GM12878 (cell line): ENCODE data around the gene CEP83. TPM values are rescaled to one million over a fixed set of nuclear protein-coding genes. Genes with fewer than 3 reads are reported as not detected.

ENCODE experiments used
- ATF2 ChIP-seq: IDR thresholded peaks from 2 replicates; pipeline ENCODE4 v1.6.1; 2012; ENCODE audit warnings: low read length, inconsistent platforms
- BRCA1 ChIP-seq: IDR thresholded peaks from 2 replicates; pipeline ENCODE4 v1.6.1; 2011; ENCODE audit warnings: low read depth, low read length, improper control_type of control experiment
- CBFB ChIP-seq: IDR thresholded peaks from 2 replicates; pipeline ENCODE4 v1.6.1; 2016; ENCODE audit warnings: antibody characterized with exemption, low read depth
- CREM ChIP-seq: IDR thresholded peaks from 2 replicates; pipeline ENCODE4 v1.6.1; 2014; ENCODE audit warnings: antibody characterized with exemption, low read depth
- E2F8 ChIP-seq: fragments of 450-650 bp; IDR thresholded peaks from 2 replicates; pipeline ENCODE4 v1.6.1; 2018; ENCODE audit warnings: mild to moderate bottlenecking, low read depth, moderate library complexity; ENCODE audit not compliant: partially characterized antibody
- EP300 ChIP-seq, 2 experiments: fragments of 150-350 bp in 1 of 2; IDR thresholded peaks; 2 replicates each; pipeline ENCODE4 v1.6.1; 2011 to 2012; ENCODE audit warnings: low read depth in 2 of 2, low read length in 2 of 2, borderline replicate concordance in 1 of 2, improper control_type of control experiment in 1 of 2, inconsistent platforms in 1 of 2; ENCODE audit not compliant: control insufficient read depth in 1 of 2
- HSF1 ChIP-seq: fragments of 150-350 bp; IDR thresholded peaks from 2 replicates; pipeline ENCODE4 v1.6.1; 2014; ENCODE audit warnings: mild to moderate bottlenecking, low read depth, low read length
- IKZF1 ChIP-seq: fragments of 450-650 bp; conservative IDR thresholded peaks from 2 replicates; pipeline ENCODE4 v1.6.1; 2017; ENCODE audit warnings: antibody characterized with exemption, mild to moderate bottlenecking
- JUND ChIP-seq: IDR thresholded peaks from 2 replicates; pipeline ENCODE4 v1.6.1; 2012; ENCODE audit warnings: low read depth, mild to moderate bottlenecking, low read length, improper control_type of control experiment, moderate library complexity
- RAD51 ChIP-seq: fragments of 450-650 bp; IDR thresholded peaks from 2 replicates; pipeline ENCODE4 v1.6.1; 2016; ENCODE audit warnings: moderate library complexity, mild to moderate bottlenecking, inconsistent platforms
- RUNX3 ChIP-seq: IDR thresholded peaks from 2 replicates; pipeline ENCODE4 v1.6.1; 2012; ENCODE audit warnings: low read length, inconsistent platforms
- TBL1XR1 ChIP-seq: IDR thresholded peaks from 2 replicates; pipeline ENCODE4 v1.6.1; 2012; ENCODE audit warnings: low read depth, low read length, improper control_type of control experiment
- ZNF24 ChIP-seq: fragments of 450-650 bp; IDR thresholded peaks from 2 replicates; pipeline ENCODE4 v1.6.1; 2017; ENCODE audit warnings: antibody characterized with exemption, mild to moderate bottlenecking
- polyA plus RNA-seq, 11 experiments: library from polyadenylated mRNA; depleted of rRNA in 4 of 11; unstranded in 6 of 11; stranded (reverse) in 5 of 11; fragments of >200 nt; fragmentation: Nextera tagmentation in 4 of 11; fragmentation: Illumina TruSeq in 1 of 11; extraction: Ambion mirVana in 4 of 11; extraction: Trizol in 1 of 11; gene quantifications; 1 replicate in 1 of 11; 2 replicates in 10 of 11; pipeline versions ENCODE4 v1.2.1 to v1.2.3, GENCODE V29; 2011 to 2016; ENCODE audit warnings: inconsistent platforms in 2 of 11, missing spikeins in 2 of 11, low read depth in 1 of 11
- total RNA-seq, 4 experiments: library from RNA; depleted of rRNA in 3 of 4; stranded (reverse); fragments of >200 nt in 3 of 4; fragmentation: Illumina TruSeq in 1 of 4; extraction: Trizol in 1 of 4; gene quantifications; 2 replicates each; pipeline versions ENCODE4 v1.2.1 to v1.2.3, GENCODE V29; 2013 to 2021

Gene CEP83
- total and polyA plus RNA-seq, 10 of the 15 experiments (the other 5 are each of a cell fraction or from before 2014, with no cell fraction given), result 4.3 to 39.0 (median 22.5) TPM

GRCh38 chr12:94304012-94304411 lies 155.7 kb downstream of the CEP83 start (continued):
- no peak for TF ChIP-seq E2F8
- no peak for TF ChIP-seq ATF2
- no peak for TF ChIP-seq CBFB
- no peak for TF ChIP-seq RUNX3
- TF ChIP-seq TBL1XR1, result no peak
- no peak for TF ChIP-seq HSF1
- TF ChIP-seq CREM, result no peak
- TF ChIP-seq ZNF24, result no peak
- no peak for TF ChIP-seq BRCA1
- TF ChIP-seq IKZF1, result no peak
- no peak for TF ChIP-seq JUND
- TF ChIP-seq RAD51, result no peak
- TF ChIP-seq EP300 (IDR thresholded peaks at IDR 0.05; ENCODE audit: borderline replicate concordance in 1 of 2, control insufficient read depth in 1 of 2, low read depth in 2 of 2, low read length in 2 of 2), result no peak
